HepG2 (cell line): Measurements from ENCODE around the gene TMEM135. TPM values are rescaled to one million over a fixed set of nuclear protein-coding genes. Genes with fewer than 3 reads are reported as not detected.

ENCODE experiments used
- ATF3 ChIP-seq: sonication (generic); formaldehyde crosslinking; IDR thresholded peaks from 2 replicates; pipeline ENCODE4 v1.4.0; 2020; ENCODE audit warnings: missing genetic modification reagents
- CREB1 ChIP-seq, 2 experiments: fragments of 450-650 bp in 1 of 2; IDR thresholded peaks; 2 replicates each; pipeline ENCODE4 v1.6.1; 2016 to 2017; ENCODE audit warnings: control low read depth in 1 of 2, mild to moderate bottlenecking in 1 of 2, missing compliant biosample characterization in 1 of 2, missing genetic modification characterization in 1 of 2
- ETV6 ChIP-seq: sonication (generic); formaldehyde crosslinking; conservative IDR thresholded peaks from 2 replicates; pipeline ENCODE4 v1.4.0; 2020; ENCODE audit warnings: missing genetic modification reagents
- FOXK2 ChIP-seq: fragments of 450-650 bp; IDR thresholded peaks from 2 replicates; pipeline ENCODE4 v1.6.1; 2016
- KAT7 ChIP-seq: IDR thresholded peaks from 2 replicates; pipeline ENCODE4 v1.6.1; 2018; ENCODE audit warnings: borderline replicate concordance, missing compliant biosample characterization
- MYPOP ChIP-seq: sonication (generic); formaldehyde crosslinking; IDR thresholded peaks from 2 replicates; pipeline ENCODE4 v1.8.1; 2023; ENCODE audit warnings: mild to moderate bottlenecking, moderate library complexity, missing genetic modification reagents
- NFE2L2 ChIP-seq: fragments of 150-350 bp; IDR thresholded peaks from 2 replicates; pipeline ENCODE4 v1.6.1; 2014; ENCODE audit warnings: low read length
- SRSF1 ChIP-seq: fragments of 200-400 bp; formaldehyde crosslinking; optimal IDR thresholded peaks from 2 replicates; pipeline ENCODE3; 2017; ENCODE audit warnings: mild to moderate bottlenecking, low read depth, low read length, moderate library complexity
- THRA ChIP-seq: sonication (generic); formaldehyde crosslinking; IDR thresholded peaks from 2 replicates; pipeline ENCODE4 v1.4.0; 2020; ENCODE audit warnings: missing genetic modification reagents, borderline replicate concordance
- XRCC5 ChIP-seq: fragments of 200-400 bp; formaldehyde crosslinking; optimal IDR thresholded peaks from 2 replicates; pipeline ENCODE3; 2017; ENCODE audit warnings: mild to moderate bottlenecking, low read length
- ZBTB21 ChIP-seq: sonication (generic); formaldehyde crosslinking; IDR thresholded peaks from 2 replicates; pipeline ENCODE4 v1.4.0; 2020; ENCODE audit warnings: missing genetic modification reagents
- ZFP41 ChIP-seq: sonication (generic); formaldehyde crosslinking; IDR thresholded peaks from 2 replicates; pipeline ENCODE4 v1.4.0; 2020; ENCODE audit warnings: mild to moderate bottlenecking, missing genetic modification reagents, borderline replicate concordance
- ZGPAT ChIP-seq: IDR thresholded peaks from 2 replicates; pipeline ENCODE4 v1.6.1; 2016; ENCODE audit warnings: mild to moderate bottlenecking
- ZNF20 ChIP-seq: sonication (generic); formaldehyde crosslinking; IDR thresholded peaks from 2 replicates; pipeline ENCODE4 v1.4.0; 2020; ENCODE audit warnings: mild to moderate bottlenecking, moderate library complexity, missing genetic modification reagents
- ZNF253 ChIP-seq: sonication (generic); formaldehyde crosslinking; IDR thresholded peaks from 2 replicates; pipeline ENCODE4 v1.8.0; 2022; ENCODE audit warnings: mild to moderate bottlenecking, missing genetic modification reagents, borderline replicate concordance
- ZNF331 ChIP-seq: sonication (generic); formaldehyde crosslinking; IDR thresholded peaks from 2 replicates; pipeline ENCODE4 v1.4.0; 2020; ENCODE audit warnings: missing genetic modification reagents
- ZNF691 ChIP-seq: sonication (generic); formaldehyde crosslinking; IDR thresholded peaks from 2 replicates; pipeline ENCODE4 v1.4.0; 2020; ENCODE audit warnings: missing genetic modification reagents, low read depth, mild to moderate bottlenecking, borderline replicate concordance
- ZNF75D ChIP-seq: sonication (generic); formaldehyde crosslinking; IDR thresholded peaks from 2 replicates; pipeline ENCODE4 v1.8.1; 2023; ENCODE audit warnings: missing genetic modification reagents, mild to moderate bottlenecking, borderline replicate concordance
- ZNF879 ChIP-seq: sonication (generic); formaldehyde crosslinking; IDR thresholded peaks from 2 replicates; pipeline ENCODE4 v1.8.1; 2023; ENCODE audit warnings: missing genetic modification reagents
- ZNF891 ChIP-seq: sonication (generic); formaldehyde crosslinking; IDR thresholded peaks from 2 replicates; pipeline ENCODE4 v1.5.0; 2020; ENCODE audit warnings: mild to moderate bottlenecking, missing genetic modification reagents
- polyA plus RNA-seq, 8 experiments: library from polyadenylated mRNA; depleted of rRNA in 3 of 8; stranded (reverse) in 7 of 8; unstranded in 1 of 8; fragments of >200 nt; fragmentation: Illumina TruSeq in 4 of 8; extraction: Trizol in 4 of 8; gene quantifications; 2 replicates each; pipeline versions ENCODE4 v1.2.1 to v1.2.3, GENCODE V29; 2011 to 2016; ENCODE audit warnings: low read depth in 4 of 8, missing spikeins in 1 of 8, mixed read lengths in 1 of 8; ENCODE audit not compliant: insufficient read depth in 1 of 8
- total RNA-seq, 5 experiments: library from RNA; depleted of rRNA; stranded (reverse); fragments of >200 nt; fragmentation: Illumina TruSeq; extraction: Trizol; gene quantifications; 2 replicates each; pipeline ENCODE4 v1.2.3, GENCODE V29; 2016; ENCODE audit warnings: low read depth in 1 of 5

The TMEM135 gene
- total and polyA plus RNA-seq, 2 of the 13 experiments (the other 11 are each of a cell fraction or from before 2014, with no cell fraction given), result 36.6 to 88.9 TPM

GRCh38 chr11:86999859-87000753 lies 37.6 kb upstream of the TMEM135 start (continued):
- TF ChIP-seq CREB1 (IDR thresholded peaks at IDR 0.05), result no peak
- TF ChIP-seq CREB1 (CRISPR knock-in tag; IDR thresholded peaks at IDR 0.05), result peak; percentile 76
- TF ChIP-seq ZNF691 (CRISPR knock-in tag), result no peak; the same call in 1 of the 2 replicates
- peak; percentile 85 for TF ChIP-seq NFE2L2
- no peak for TF ChIP-seq MYPOP (CRISPR knock-in tag)
- peak; percentile 62 for TF ChIP-seq XRCC5
- 0 out of 2 replicates have a peak, but pooled peaks have one; percentile 36 for TF ChIP-seq ATF3 (CRISPR knock-in tag)
- no peak for TF ChIP-seq ZNF20
- TF ChIP-seq FOXK2, result 0 out of 2 replicates have a peak, but pooled peaks have one; percentile 61
- no peak for TF ChIP-seq KAT7 (CRISPR knock-in tag)
- peak; percentile 94; the same call in 1 of the 2 replicates for TF ChIP-seq THRA (CRISPR knock-in tag)
- no peak for TF ChIP-seq ZBTB21
- TF ChIP-seq ZNF879, result no peak
- TF ChIP-seq ZNF253 (CRISPR knock-in tag), result no peak
- peak; percentile 84; the same call in 1 of the 2 replicates for TF ChIP-seq ZNF331 (CRISPR knock-in tag)
- no peak for TF ChIP-seq ZNF891 (CRISPR knock-in tag)
- peak; percentile 74 for TF ChIP-seq ZGPAT
- no peak for TF ChIP-seq ZFP41
- no peak for TF ChIP-seq ZNF75D (CRISPR knock-in tag)
- no peak for TF ChIP-seq ETV6 (CRISPR knock-in tag)
- no peak for TF ChIP-seq SRSF1
